Activated B cell treated with CpG ODN at 0.5 μM for 24 hours (primary cell): ENCODE measurements around the gene PTK7. TPM values are rescaled to one million over a fixed set of nuclear protein-coding genes. Genes with fewer than 3 reads are reported as not detected.

Experiments
- ATAC-seq: fragments of 200-7000 bp; cut with Tn5 transposase; one replicate; pipeline ENCODE4 v1.10.0; 2021; ENCODE audit warnings: low read depth, mild to moderate bottlenecking, moderate library complexity
- CTCF ChIA-PET: fragments of 350-600 bp; sonication (Branson Sonifier 250); formaldehyde crosslinking; loops from one replicate; lab custom pipeline; 2021; ENCODE audit warnings: antibody characterized with exemption; lab: Charles Lee
- POLR2A ChIA-PET: fragments of 350-600 bp; sonication (Branson Sonifier 250); formaldehyde crosslinking; loops from one replicate; lab custom pipeline; 2021; ENCODE audit warnings: antibody characterized with exemption; lab: Charles Lee
- DNase-seq: peaks from one replicate; pipeline ENCODE4 v3.0.0; 2022
- H3K27ac Mint-ChIP-seq: one replicate; pipeline ENCODE4 v1.8.0; 2020; ENCODE audit warnings: mixed read lengths
- H3K27me3 Mint-ChIP-seq: one replicate; pipeline ENCODE4 v1.8.0; 2021; ENCODE audit warnings: mixed read lengths
- H3K36me3 Mint-ChIP-seq: one replicate; pipeline ENCODE4 v1.8.0; 2021; ENCODE audit warnings: low read depth, mixed read lengths
- H3K4me1 Mint-ChIP-seq: one replicate; pipeline ENCODE4 v1.8.0; 2021; ENCODE audit warnings: mixed read lengths
- H3K4me3 Mint-ChIP-seq: one replicate; pipeline ENCODE4 v1.8.0; 2020; ENCODE audit warnings: mild to moderate bottlenecking, mixed read lengths
- H3K9me3 Mint-ChIP-seq: one replicate; pipeline ENCODE4 v1.8.0; 2020; ENCODE audit warnings: mixed read lengths
- CTCF ChIP-seq: fragments of 200-600 bp; IDR thresholded peaks from one replicate; pipeline ENCODE4 v1.8.0; 2022; ENCODE audit warnings: antibody characterized with exemption, mild to moderate bottlenecking
- intact Hi-C: fragments of 100-400 bp; cut with micrococcal nuclease; formaldehyde crosslinking; loops from one replicate; pipeline ENCODE4 v1.15.1; 2024
- total RNA-seq: library from RNA; stranded (reverse); gene quantifications from 2 replicates; pipeline ENCODE4 v1.2.3, GENCODE V29; 2022

Gene PTK7
- total RNA-seq, 1 donor from 2014 or later: 0.82 TPM

- H3K27ac Mint-ChIP-seq: no peak overlapping the region
- intact Hi-C loops: loop anchor here (5.0 kb wide), 1 partner anchor 1636 kb away; the partner anchor contains the start of gene FOXP4
- no peaks in the 10 kb centered on the region for H3K27me3 Mint-ChIP-seq
- POLR2A ChIA-PET: interaction anchor here (0.5 to 3.7 kb wide), 7 partner anchors 11 to 334 kb away, joined by 3 to 35 read pairs (median 5); partner anchors contain the start of genes KLC4, MRPL2, POLR1C and YIPF3
- CTCF ChIA-PET: no interaction called here
- H3K4me3 Mint-ChIP-seq: peak overlapping the region; percentile 94
- no peak for TF ChIP-seq CTCF
- H3K4me1 Mint-ChIP-seq: peaks cover 35% of the 10 kb centered on the region
- DNase-seq (no peak), ATAC-seq (no peak)
- no peaks in the 10 kb centered on the region for H3K9me3 Mint-ChIP-seq
- peaks cover 64% of the 10 kb centered on the region for H3K36me3 Mint-ChIP-seq
Measured at GRCh38 chr6:43183441-43183840, 107.3 kb downstream of the PTK7 start.

- ATAC-seq (no peak), DNase-seq (no peak)
- H3K36me3 Mint-ChIP-seq: peaks cover 58% of the 10 kb centered on the region
- H3K4me1 Mint-ChIP-seq: peaks cover 35% of the 10 kb centered on the region
- ChIA-PET CTCF (no interaction called here), POLR2A (no interaction called here)
- no peaks in the 10 kb centered on the region for H3K27me3 Mint-ChIP-seq
- H3K4me3 Mint-ChIP-seq: no peak overlapping the region
- no peak for TF ChIP-seq CTCF
- no peaks in the 10 kb centered on the region for H3K9me3 Mint-ChIP-seq
- no peak overlapping the region for H3K27ac Mint-ChIP-seq
- intact Hi-C loops: loop anchor here (5.0 kb wide), 1 partner anchor 1637 kb away; the partner anchor contains the start of gene FOXP4
Measured at GRCh38 chr6:43184268-43184985, 108.3 kb downstream of the PTK7 start.

GRCh38 chr6:43185391-43185985, 109.4 kb downstream of the PTK7 start:
- ChIA-PET POLR2A (no interaction called here), CTCF (no interaction called here)
- DNase-seq (no peak), ATAC-seq (no peak)
- Mint-ChIP-seq H3K9me3 (no peaks in the 10 kb centered on the region), H3K4me1 (peaks cover 35% of the 10 kb centered on the region), H3K36me3 (peaks cover 63% of the 10 kb centered on the region), H3K4me3 (no peak overlapping the region), H3K27me3 (no peaks in the 10 kb centered on the region), H3K27ac (no peak overlapping the region)
- intact Hi-C loops: no loop called here
- TF ChIP-seq CTCF: no peak

GRCh38 chr6:43186019-43186418, 109.9 kb downstream of the PTK7 start:
- POLR2A ChIA-PET: no interaction called here
- no peak overlapping the region for H3K4me3 Mint-ChIP-seq
- DNase-seq: no peak
- peaks cover 37% of the 10 kb centered on the region for H3K4me1 Mint-ChIP-seq
- peaks cover 66% of the 10 kb centered on the region for H3K36me3 Mint-ChIP-seq
- no peaks in the 10 kb centered on the region for H3K27me3 Mint-ChIP-seq
- CTCF ChIA-PET: no interaction called here
- no peaks in the 10 kb centered on the region for H3K9me3 Mint-ChIP-seq
- no peak for ATAC-seq
- intact Hi-C loops: no loop called here
- no peak overlapping the region for H3K27ac Mint-ChIP-seq
- no peak for TF ChIP-seq CTCF

- H3K4me3 Mint-ChIP-seq: no peak overlapping the region
- CTCF ChIA-PET: no interaction called here
- intact Hi-C loops: no loop called here
- H3K36me3 Mint-ChIP-seq: peaks cover 63% of the 10 kb centered on the region
- ATAC-seq (no peak), DNase-seq (no peak)
- TF ChIP-seq CTCF: no peak
- peaks cover 30% of the 10 kb centered on the region for H3K4me1 Mint-ChIP-seq
- POLR2A ChIA-PET: no interaction called here
- H3K27ac Mint-ChIP-seq: no peak overlapping the region
- H3K9me3 Mint-ChIP-seq: no peaks in the 10 kb centered on the region
- no peaks in the 10 kb centered on the region for H3K27me3 Mint-ChIP-seq
Measured at GRCh38 chr6:43186706-43187105, 110.6 kb downstream of the PTK7 start.
